ENCODE results near the gene TMBIM4.

- TF ChIP-seq YY1 (IDR thresholded peaks at IDR 0.05; ENCODE audit: insufficient read depth, insufficient read length) (no peak), SUZ12 (IDR thresholded peaks at IDR 0.05; ENCODE audit: extremely low read depth, insufficient read depth, insufficient read length) (no peak), ZNF274 (IDR thresholded peaks at IDR 0.05; ENCODE audit: low read depth, low read length) (no peak)
Measured at GRCh38 chr12:66154776-66155175, 15.0 kb downstream of the TMBIM4 start.

All from NT2/D1 (cell line).